Fibroblast of lung (primary cell): ENCODE results near the gene RNFT2. TPM values are rescaled to one million over a fixed set of nuclear protein-coding genes. Genes with fewer than 3 reads are reported as not detected.

Experiments used
- DNase-seq, 2 donors: peaks; one replicate each; pipeline versions ENCODE4 v3.0.0 to v3.0.0-alpha.2; 2010; ENCODE audit warnings: low read depth in 2 of 2
- H2AFZ ChIP-seq: 2 replicates; pipeline ENCODE4 v1.5.1; 2012; ENCODE audit warnings: low read length, control low read depth, inconsistent platforms
- H3K27ac ChIP-seq: 2 replicates; pipeline ENCODE4 v1.5.1; 2011; ENCODE audit warnings: low read length, control low read depth; ENCODE audit not compliant: insufficient read depth
- H3K27me3 ChIP-seq: 2 replicates; pipeline ENCODE4 v1.5.1; 2011; ENCODE audit warnings: mild to moderate bottlenecking, low read length; ENCODE audit not compliant: control insufficient read depth, insufficient read depth
- H3K36me3 ChIP-seq: 2 replicates; pipeline ENCODE4 v1.5.1; 2011; ENCODE audit warnings: low read length; ENCODE audit not compliant: control insufficient read depth, insufficient read depth
- H3K4me1 ChIP-seq: 2 replicates; pipeline ENCODE4 v1.5.1; 2011; ENCODE audit warnings: low read length; ENCODE audit not compliant: control insufficient read depth, insufficient read depth; ENCODE audit errors: extremely low read depth
- H3K4me2 ChIP-seq: 2 replicates; pipeline ENCODE4 v1.5.1; 2011; ENCODE audit warnings: low read length, control low read depth; ENCODE audit not compliant: insufficient read depth; ENCODE audit errors: extremely low read depth
- H3K4me3 ChIP-seq, 4 experiments: fragments of 200-600 bp in 1 of 4; sonication (generic) in 1 of 4; replicated peaks in 1 of 4; 2 replicates each; pipeline ENCODE4 v1.5.1; 2011 to 2016; ENCODE audit warnings: low read length in 4 of 4, low read depth in 3 of 4, mild to moderate bottlenecking in 3 of 4, control low read depth in 2 of 4, inconsistent platforms in 1 of 4, mixed read lengths in 1 of 4; ENCODE audit not compliant: insufficient read depth in 1 of 4; ENCODE audit errors: control extremely low read depth in 1 of 4
- H3K79me2 ChIP-seq: 2 replicates; pipeline ENCODE4 v1.5.1; 2012; ENCODE audit warnings: mild to moderate bottlenecking, low read length, inconsistent platforms; ENCODE audit not compliant: control insufficient read depth, insufficient read depth
- H3K9ac ChIP-seq: 2 replicates; pipeline ENCODE4 v1.5.1; 2011; ENCODE audit warnings: mild to moderate bottlenecking, low read length, control low read depth; ENCODE audit not compliant: insufficient read depth
- H3K9me3 ChIP-seq: 2 replicates; pipeline ENCODE4 v1.5.1; 2012; ENCODE audit warnings: low read depth, low read length; ENCODE audit not compliant: control insufficient read depth, insufficient read depth
- H4K20me1 ChIP-seq: 2 replicates; pipeline ENCODE4 v1.5.1; 2011; ENCODE audit warnings: low read length; ENCODE audit not compliant: control insufficient read depth, insufficient read depth; ENCODE audit errors: extremely low read depth
- CTCF ChIP-seq, 2 donors: IDR thresholded peaks in 1 of 2; conservative IDR thresholded peaks in 1 of 2; 1 replicate in 1 of 2; 2 replicates in 1 of 2; pipeline ENCODE4 v1.5.1; 2011 to 2012; ENCODE audit warnings: low read length in 2 of 2, control low read depth in 1 of 2, inconsistent platforms in 1 of 2, low read depth in 1 of 2, mild to moderate bottlenecking in 1 of 2
- EZH2 ChIP-seq: IDR thresholded peaks from 2 replicates; pipeline ENCODE4 v1.5.1; 2012; ENCODE audit warnings: low read length, control low read depth, mild to moderate bottlenecking; ENCODE audit errors: missing control alignments
- polyA plus RNA-seq, 2 donors: library from polyadenylated mRNA; depleted of rRNA in 1 of 2; stranded (reverse) in 1 of 2; unstranded in 1 of 2; fragments of >200 nt; gene quantifications; 2 replicates each; pipeline ENCODE4 v1.2.1, GENCODE V29; 2011 to 2012; ENCODE audit warnings: missing spikeins in 1 of 2
- total RNA-seq: library from RNA; depleted of rRNA; stranded (reverse); fragments of >200 nt; gene quantifications from 2 replicates; pipeline ENCODE4 v1.2.1, GENCODE V29; 2014

RNFT2 gene
- total and polyA plus RNA-seq, 2 donors (not counting 1 experiment from before 2014, with no cell fraction given), result 0.95 to 3.1 TPM

- no peaks in the 10 kb centered on the region for H3K27me3 ChIP-seq
- H4K20me1 ChIP-seq, result no peaks in the 10 kb centered on the region
- no peak overlapping the region for H3K4me3 ChIP-seq
- H3K79me2 ChIP-seq, result no peaks in the 10 kb centered on the region
- H3K9ac ChIP-seq, result no peak overlapping the region
- H3K4me2 ChIP-seq, result no peak overlapping the region
- no peaks in the 10 kb centered on the region for H3K4me1 ChIP-seq
- H3K36me3 ChIP-seq, result no peaks in the 10 kb centered on the region
- TF ChIP-seq EZH2 (no peak), CTCF (conservative IDR thresholded peaks at IDR 0.05 in 1 of 2, IDR thresholded peaks at IDR 0.05 in 1 of 2; ENCODE audit: low read depth in 1 of 2, low read length in 2 of 2) (no peak)
- no peaks in the 10 kb centered on the region for H3K9me3 ChIP-seq
- no peak for DNase-seq
- H2AFZ ChIP-seq, result no peak overlapping the region
- no peak overlapping the region for H3K27ac ChIP-seq
These were observed 101.2 kb downstream of the RNFT2 start for GRCh38 chr12:116839287-116839830.

GRCh38 chr12:116843085-116843484 is 105.0 kb downstream of the RNFT2 start:
- Histone ChIP-seq H3K4me3 (no peak overlapping the region), H3K4me2 (no peak overlapping the region), H3K36me3 (no peaks in the 10 kb centered on the region), H3K79me2 (no peaks in the 10 kb centered on the region), H3K9ac (no peak overlapping the region), H3K4me1 (no peaks in the 10 kb centered on the region), H4K20me1 (no peaks in the 10 kb centered on the region), H3K9me3 (no peaks in the 10 kb centered on the region), H3K27me3 (no peaks in the 10 kb centered on the region), H2AFZ (no peak overlapping the region), H3K27ac (no peak overlapping the region)
- TF ChIP-seq CTCF (conservative IDR thresholded peaks at IDR 0.05 in 1 of 2, IDR thresholded peaks at IDR 0.05 in 1 of 2; ENCODE audit: low read depth in 1 of 2, low read length in 2 of 2) (no peak), EZH2 (no peak)
- DNase-seq, result no peak

GRCh38 chr12:116849216-116849615 is 111.1 kb downstream of the RNFT2 start:
- Histone ChIP-seq H3K4me1 (no peaks in the 10 kb centered on the region), H3K4me3 (no peak overlapping the region), H2AFZ (no peak overlapping the region), H3K9ac (no peak overlapping the region), H3K79me2 (no peaks in the 10 kb centered on the region), H3K4me2 (no peak overlapping the region), H3K27me3 (no peaks in the 10 kb centered on the region), H3K36me3 (no peaks in the 10 kb centered on the region), H3K9me3 (no peaks in the 10 kb centered on the region), H3K27ac (no peak overlapping the region), H4K20me1 (no peaks in the 10 kb centered on the region)
- TF ChIP-seq CTCF (conservative IDR thresholded peaks at IDR 0.05 in 1 of 2, IDR thresholded peaks at IDR 0.05 in 1 of 2; ENCODE audit: low read depth in 1 of 2, low read length in 2 of 2) (no peak), EZH2 (no peak)
- DNase-seq, result no peak
